Measurements from ENCODE around the gene MAPK8. TPM values are rescaled to one million over a fixed set of nuclear protein-coding genes. Genes with fewer than 3 reads are reported as not detected.

MAPK8 gene
- polyA plus RNA-seq, 1 of the 3 experiments (the other 2 are of a cell fraction) = 26.4 TPM

DNA sequence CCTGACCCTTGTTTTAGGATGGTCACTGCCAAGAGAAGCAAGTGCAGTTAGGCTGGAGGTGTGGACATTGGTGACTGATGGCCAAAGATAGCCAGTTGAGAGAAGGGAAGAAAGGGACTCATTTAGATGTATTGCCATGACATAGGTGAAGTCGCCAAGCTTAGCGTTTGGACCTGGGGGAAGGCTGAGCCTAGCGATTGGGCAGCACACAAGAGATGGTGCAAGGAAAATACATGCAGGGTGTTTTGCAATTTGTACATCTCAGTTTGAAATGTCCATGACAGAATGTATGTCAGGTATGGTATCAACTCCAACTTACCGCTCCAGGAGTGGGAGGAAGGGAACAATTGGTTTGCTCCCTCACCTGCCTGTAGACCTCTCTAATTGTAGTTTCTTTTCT is 134.3 kb downstream of the MAPK8 start:
- Histone ChIP-seq H3K4me1 (ENCODE audit: control insufficient read depth in 1 of 2, insufficient read depth in 2 of 2, low read depth in 1 of 2, low read length in 1 of 2) (peaks cover 4 to 18% of the 10 kb centered on the region in 2 experiments; a peak in 3 of 4 replicates), H3F3A (replicated peaks; ENCODE audit: insufficient read depth) (peaks cover 50% of the 10 kb centered on the region), H3K9ac (no peak overlapping the region), H3K9me3 (no peaks in the 10 kb centered on the region), H2AFZ (ENCODE audit: low read depth) (no peak overlapping the region), H3K27ac (ENCODE audit: low read depth in 2 of 2, low read length in 1 of 2) (no peak overlapping the region), H4K20me1 (ENCODE audit: insufficient read depth) (peaks cover 11% of the 10 kb centered on the region; the same call in 1 of the 2 replicates), H3K4me2 (no peak overlapping the region), H3K36me3 (replicated peaks in 1 of 2; ENCODE audit: control insufficient read depth in 1 of 2, insufficient read depth in 2 of 2, low read length in 1 of 2) (peaks cover 17 to 23% of the 10 kb centered on the region in 2 experiments), H3K79me2 (ENCODE audit: insufficient read depth) (no peaks in the 10 kb centered on the region), H3K9me2 (0 out of 2 replicates have a peak, but pooled peaks cover 4% of the 10 kb centered on the region), H3K4me3 (ENCODE audit: low read depth in 2 of 2, low read length in 1 of 2) (no peak overlapping the region), H3K27me3 (ENCODE audit: insufficient read depth) (no peaks in the 10 kb centered on the region)
- TF ChIP-seq RXRA (IDR thresholded peaks at IDR 0.05; ENCODE audit: borderline replicate concordance, low read depth) = no peak
- no peak for TF ChIP-seq NRF1 (IDR thresholded peaks at IDR 0.05; ENCODE audit: low read depth, low read length)
- TF ChIP-seq RFX5 (IDR thresholded peaks at IDR 0.05; ENCODE audit: low read length) = no peak
- no peak for TF ChIP-seq TAF1 (IDR thresholded peaks at IDR 0.05; ENCODE audit: borderline replicate concordance, low read depth, low read length)
- TF ChIP-seq TCF12 (IDR thresholded peaks at IDR 0.05) = no peak
- no peak for TF ChIP-seq EP300 (IDR thresholded peaks at IDR 0.05; ENCODE audit: borderline replicate concordance in 1 of 2, low read depth in 1 of 2, low read length in 1 of 2)
- TF ChIP-seq SIN3A (IDR thresholded peaks at IDR 0.05; ENCODE audit: borderline replicate concordance, low read depth, low read length) = no peak
- TF ChIP-seq USF2 (IDR thresholded peaks at IDR 0.05; ENCODE audit: borderline replicate concordance, low read depth, low read length) = no peak
- TF ChIP-seq FOXJ3 (CRISPR knock-in tag; IDR thresholded peaks at IDR 0.05) = no peak
- no peak for TF ChIP-seq IRF3 (IDR thresholded peaks at IDR 0.05; ENCODE audit: low read depth, low read length)
- TF ChIP-seq RAD21 (IDR thresholded peaks at IDR 0.05; ENCODE audit: low read length) = no peak
- WGBS (ENCODE audit: low lambda C conversion rate) = 98% methylated on average over 4 of the region's 4 CpGs
- POLR2A ChIA-PET = no interaction called here
- DNase-seq = no peak
- CTCF ChIA-PET = interaction anchor here (1.5 kb wide), 1 partner anchor 69 kb away, joined by 3 read pairs; no protein-coding TSS in a partner anchor

GRCh38 chr10:48442090-48442808 is 135.8 kb downstream of the MAPK8 start:
- H3K79me2 ChIP-seq (ENCODE audit: insufficient read depth) = no peaks in the 10 kb centered on the region
- H3F3A ChIP-seq (replicated peaks; ENCODE audit: insufficient read depth) = peaks cover 49% of the 10 kb centered on the region
- POLR2A ChIA-PET = no interaction called here
- CTCF ChIA-PET = interaction anchor here (0.6 to 3.5 kb wide), 10 partner anchors 9 to 214 kb away, joined by 3 to 17 read pairs (median 4); no protein-coding TSS in a partner anchor
- H3K36me3 ChIP-seq (replicated peaks in 1 of 2; ENCODE audit: control insufficient read depth in 1 of 2, insufficient read depth in 2 of 2, low read length in 1 of 2) = peaks cover 9 to 12% of the 10 kb centered on the region in 2 experiments
- no peak for DNase-seq
- H3K27ac ChIP-seq (ENCODE audit: low read depth in 2 of 2, low read length in 1 of 2) = no peak overlapping the region
- H3K4me1 ChIP-seq (ENCODE audit: control insufficient read depth in 1 of 2, insufficient read depth in 2 of 2, low read depth in 1 of 2, low read length in 1 of 2) = peaks cover 4 to 20% of the 10 kb centered on the region in 2 experiments; a peak in 3 of 4 replicates
- no peaks in the 10 kb centered on the region for H3K9me3 ChIP-seq
- no peak overlapping the region for H2AFZ ChIP-seq (ENCODE audit: low read depth)
- H3K4me2 ChIP-seq = no peak overlapping the region
- no peak overlapping the region for H3K9ac ChIP-seq
- H3K4me3 ChIP-seq (ENCODE audit: low read depth in 2 of 2, low read length in 1 of 2) = no peak overlapping the region
- H4K20me1 ChIP-seq (ENCODE audit: insufficient read depth) = peaks cover 11% of the 10 kb centered on the region; the same call in 1 of the 2 replicates
- H3K9me2 ChIP-seq = 0 out of 2 replicates have a peak, but pooled peaks cover 4% of the 10 kb centered on the region
- WGBS (ENCODE audit: low lambda C conversion rate) = 88% methylated on average over 6 of the region's 11 CpGs
- H3K27me3 ChIP-seq (ENCODE audit: insufficient read depth) = no peaks in the 10 kb centered on the region
- TF ChIP-seq TAF1 (IDR thresholded peaks at IDR 0.05; ENCODE audit: borderline replicate concordance, low read depth, low read length) = no peak
- TF ChIP-seq TCF12 (IDR thresholded peaks at IDR 0.05) = no peak
- no peak for TF ChIP-seq FOSL2 (IDR thresholded peaks at IDR 0.05; ENCODE audit: borderline replicate concordance, low read depth)
- no peak for TF ChIP-seq NFIC (IDR thresholded peaks at IDR 0.05; ENCODE audit: borderline replicate concordance)
- no peak for TF ChIP-seq MXI1 (IDR thresholded peaks at IDR 0.05; ENCODE audit: low read depth, low read length)
- TF ChIP-seq CTCF (IDR thresholded peaks at IDR 0.05) = no peak
- no peak for TF ChIP-seq USF2 (IDR thresholded peaks at IDR 0.05; ENCODE audit: borderline replicate concordance, low read depth, low read length)
- TF ChIP-seq CHD2 (IDR thresholded peaks at IDR 0.05; ENCODE audit: low read length, partially characterized antibody) = no peak
- no peak for TF ChIP-seq RAD21 (IDR thresholded peaks at IDR 0.05; ENCODE audit: low read length)
- no peak for TF ChIP-seq EP300 (IDR thresholded peaks at IDR 0.05; ENCODE audit: borderline replicate concordance in 1 of 2, low read depth in 1 of 2, low read length in 1 of 2)
- no peak for TF ChIP-seq GABPA (IDR thresholded peaks at IDR 0.05; ENCODE audit: low read depth)
- no peak for TF ChIP-seq POLR2AphosphoS5 (IDR thresholded peaks at IDR 0.05; ENCODE audit: low read depth, low read length)
- no peak for TF ChIP-seq GATA2 (CRISPR knock-in tag; IDR thresholded peaks at IDR 0.05)
- TF ChIP-seq, protein P1, sequence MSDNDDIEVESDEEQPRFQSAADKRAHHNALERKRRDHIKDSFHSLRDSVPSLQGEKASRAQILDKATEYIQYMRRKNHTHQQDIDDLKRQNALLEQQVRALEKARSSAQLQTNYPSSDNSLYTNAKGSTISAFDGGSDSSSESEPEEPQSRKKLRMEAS (IDR thresholded peaks at IDR 0.05; ENCODE audit: low read depth) = no peak
- TF ChIP-seq TEAD4 (IDR thresholded peaks at IDR 0.05; ENCODE audit: borderline replicate concordance, insufficient read depth) = no peak
- no peak for TF ChIP-seq YY1 (IDR thresholded peaks at IDR 0.05; ENCODE audit: low read depth)
